HG02943 (cell line): ENCODE measurements around the gene RNASE12.
A peak's percentile ranks its signal among the peaks of the same experiment; 100 is the strongest.
"Not testable (repeated sequence)": the region's sequence is repeated elsewhere in the genome, so short reads cannot be mapped to it uniquely, and the experiment has no call there.

Experiments used
- ATAC-seq: cut with Tn5 transposase; IDR thresholded peaks from one replicate; pipeline ENCODE4 v1.9.1; 2021; ENCODE audit warnings: mild to moderate bottlenecking, low read depth, moderate library complexity; ENCODE audit not compliant: unreplicated experiment

Gene RNASE12

GRCh38 chr14:20591235-20591634, at the start of gene RNASE12:
Gene RNASE12 (minus strand): TSS chr14:20591376. CDS start chr14:20590723, 653 bp downstream.
- ATAC-seq, result no peak

GRCh38 chr14:20632831-20633691, 41.9 kb upstream of the RNASE12 start:
- ATAC-seq, result peak; percentile 62

- peak; percentile 22 for ATAC-seq
These were observed 41.3 kb upstream of the RNASE12 start for GRCh38 chr14:20632448-20632830.

- ATAC-seq, result no peak
These were observed 40.8 kb upstream of the RNASE12 start for GRCh38 chr14:20631880-20632389.

GRCh38 chr14:20631023-20631879, 40.1 kb upstream of the RNASE12 start:
- ATAC-seq, result no peak

- ATAC-seq, result no peak
These were observed 39.3 kb upstream of the RNASE12 start for GRCh38 chr14:20630340-20631022.

GRCh38 chr14:20628063-20628854, 37.1 kb upstream of the RNASE12 start:
- ATAC-seq, result no peak

- no peak for ATAC-seq
These were observed 36.3 kb upstream of the RNASE12 start for GRCh38 chr14:20627346-20628027.

- ATAC-seq, result no peak
These were observed 35.1 kb upstream of the RNASE12 start for GRCh38 chr14:20626274-20626673.

- no peak for ATAC-seq
These were observed 33.4 kb upstream of the RNASE12 start for GRCh38 chr14:20624495-20625070.

- ATAC-seq, result no peak
These were observed 32.6 kb upstream of the RNASE12 start for GRCh38 chr14:20623798-20624197.

- ATAC-seq, result no peak
These were observed 31.7 kb upstream of the RNASE12 start for GRCh38 chr14:20622816-20623291.

- no peak for ATAC-seq
These were observed 29.8 kb upstream of the RNASE12 start for GRCh38 chr14:20620798-20621478.

GRCh38 chr14:20619688-20620087, 28.5 kb upstream of the RNASE12 start:
- not testable (repeated sequence) for ATAC-seq

GRCh38 chr14:20618271-20618749, 27.1 kb upstream of the RNASE12 start:
- ATAC-seq, result no peak

GRCh38 chr14:20617138-20618003, 26.2 kb upstream of the RNASE12 start:
- peak; percentile 28 for ATAC-seq

- no peak for ATAC-seq
These were observed 24.8 kb upstream of the RNASE12 start for GRCh38 chr14:20615996-20616395.
